Measurements from ENCODE around the gene EIF5.

Gene EIF5

GRCh38 chr14:103302966-103303365 lies 31.1 kb upstream of the EIF5 start:
- Mint-ChIP-seq H3K4me3 (no peak overlapping the region), H3K27ac (no peak overlapping the region), H3K36me3 (ENCODE audit: low read depth) (no peaks in the 10 kb centered on the region)

DNA sequence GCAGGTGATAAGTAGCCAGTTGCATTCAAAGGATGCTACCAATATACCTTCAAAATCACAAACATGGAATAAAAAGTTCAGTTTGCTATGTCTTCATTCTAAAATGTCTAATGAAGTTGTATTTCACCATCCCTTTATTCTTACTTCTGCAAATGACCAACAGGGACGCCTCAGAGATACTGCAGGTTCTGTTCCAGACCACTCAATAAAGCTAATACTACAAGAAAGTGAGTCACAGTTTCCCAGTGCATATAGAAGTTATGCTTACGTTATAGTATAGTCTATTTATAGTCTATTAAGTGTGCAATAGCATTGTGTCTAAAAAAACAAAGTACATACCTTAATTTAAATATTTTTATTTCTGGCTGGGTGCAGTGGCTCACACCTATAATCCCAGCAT lies 29.3 kb upstream of the EIF5 start:
- H3K36me3 Mint-ChIP-seq (ENCODE audit: low read depth) = no peaks in the 10 kb centered on the region
- peaks cover 24% of the 10 kb centered on the region for H3K27me3 Mint-ChIP-seq (ENCODE audit: low read depth, poor library complexity)

More at GRCh38 chr14:103302966-103303365, 31.1 kb upstream of the EIF5 start:
- H3K27me3 Mint-ChIP-seq (ENCODE audit: low read depth, poor library complexity) = peaks cover 27% of the 10 kb centered on the region
- TF ChIP-seq, protein P1, sequence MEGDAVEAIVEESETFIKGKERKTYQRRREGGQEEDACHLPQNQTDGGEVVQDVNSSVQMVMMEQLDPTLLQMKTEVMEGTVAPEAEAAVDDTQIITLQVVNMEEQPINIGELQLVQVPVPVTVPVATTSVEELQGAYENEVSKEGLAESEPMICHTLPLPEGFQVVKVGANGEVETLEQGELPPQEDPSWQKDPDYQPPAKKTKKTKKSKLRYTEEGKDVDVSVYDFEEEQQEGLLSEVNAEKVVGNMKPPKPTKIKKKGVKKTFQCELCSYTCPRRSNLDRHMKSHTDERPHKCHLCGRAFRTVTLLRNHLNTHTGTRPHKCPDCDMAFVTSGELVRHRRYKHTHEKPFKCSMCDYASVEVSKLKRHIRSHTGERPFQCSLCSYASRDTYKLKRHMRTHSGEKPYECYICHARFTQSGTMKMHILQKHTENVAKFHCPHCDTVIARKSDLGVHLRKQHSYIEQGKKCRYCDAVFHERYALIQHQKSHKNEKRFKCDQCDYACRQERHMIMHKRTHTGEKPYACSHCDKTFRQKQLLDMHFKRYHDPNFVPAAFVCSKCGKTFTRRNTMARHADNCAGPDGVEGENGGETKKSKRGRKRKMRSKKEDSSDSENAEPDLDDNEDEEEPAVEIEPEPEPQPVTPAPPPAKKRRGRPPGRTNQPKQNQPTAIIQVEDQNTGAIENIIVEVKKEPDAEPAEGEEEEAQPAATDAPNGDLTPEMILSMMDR (IDR thresholded peaks at IDR 0.05) = no peak
- DNase-seq = no peak
- peaks cover 4% of the 10 kb centered on the region for H3K4me1 Mint-ChIP-seq
- H3K9me3 Mint-ChIP-seq = peaks cover 25% of the 10 kb centered on the region

DNA sequence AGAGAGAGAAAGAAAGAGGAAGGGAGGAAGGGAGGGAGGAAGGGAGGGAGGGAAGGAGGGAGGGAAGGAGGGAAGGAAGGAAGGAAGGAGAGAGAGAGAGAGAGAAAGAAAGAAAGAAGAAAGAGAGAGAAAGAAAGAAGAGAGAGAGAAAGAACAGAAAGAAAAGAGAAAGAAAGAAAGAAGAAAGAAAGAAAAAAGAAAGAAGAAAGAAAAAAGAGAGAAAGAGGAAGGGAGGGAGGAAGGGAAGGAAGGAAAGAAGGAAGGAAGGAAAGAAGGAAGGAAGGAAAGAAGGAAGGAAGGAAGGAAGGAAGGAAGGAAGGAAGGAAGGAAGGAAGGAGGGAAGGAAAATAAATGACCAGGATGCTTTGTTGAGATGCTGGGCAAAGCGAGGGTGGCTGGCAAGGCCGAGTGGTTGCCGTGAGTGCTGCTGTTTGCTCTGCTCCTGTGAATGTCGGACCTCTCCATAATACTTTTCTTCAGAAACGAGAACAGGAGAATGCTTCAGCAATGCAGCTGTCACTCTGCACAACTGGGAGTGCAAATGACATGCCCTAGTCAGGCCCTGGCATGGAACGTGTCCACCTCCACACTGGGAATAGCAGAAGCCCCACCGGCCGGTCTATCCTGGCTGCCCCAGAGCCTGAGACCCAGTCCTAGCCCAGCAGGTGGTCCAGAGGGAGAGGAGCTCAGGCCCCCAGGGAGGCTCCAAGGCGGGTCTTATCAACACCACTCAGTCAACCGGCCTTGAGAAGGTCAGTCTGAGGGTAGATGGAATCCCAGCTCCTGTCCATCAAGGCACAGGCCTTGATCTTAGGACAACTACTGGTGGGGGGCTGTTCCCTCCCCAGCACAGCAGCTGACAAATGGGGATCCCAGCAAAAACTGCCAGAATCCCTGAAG lies 25.1 kb upstream of the EIF5 start:
- Mint-ChIP-seq H3K27me3 (ENCODE audit: low read depth, poor library complexity) (peaks cover 20% of the 10 kb centered on the region), H3K27ac (no peak overlapping the region), H3K36me3 (ENCODE audit: low read depth) (no peaks in the 10 kb centered on the region), H3K4me3 (no peak overlapping the region), H3K4me1 (peaks cover 19% of the 10 kb centered on the region), H3K9me3 (peaks cover 25% of the 10 kb centered on the region)
- DNase-seq = no peak
- TF ChIP-seq, protein P1 (IDR thresholded peaks at IDR 0.05) = no peak

More for the DNA sequence above, 29.3 kb upstream of the EIF5 start:
- H3K4me1 Mint-ChIP-seq = peaks cover 4% of the 10 kb centered on the region
- no peak for DNase-seq
- TF ChIP-seq, protein P1 (IDR thresholded peaks at IDR 0.05) = no peak
- H3K9me3 Mint-ChIP-seq = peaks cover 25% of the 10 kb centered on the region
- H3K4me3 Mint-ChIP-seq = no peak overlapping the region
- H3K27ac Mint-ChIP-seq = no peak overlapping the region

GRCh38 chr14:103310576-103311095 lies 23.4 kb upstream of the EIF5 start:
- no peaks in the 10 kb centered on the region for H3K36me3 Mint-ChIP-seq (ENCODE audit: low read depth)
- no peak overlapping the region for H3K4me3 Mint-ChIP-seq
- peaks cover 20% of the 10 kb centered on the region for H3K9me3 Mint-ChIP-seq
- DNase-seq = no peak
- peaks cover 36% of the 10 kb centered on the region for H3K4me1 Mint-ChIP-seq
- H3K27me3 Mint-ChIP-seq (ENCODE audit: low read depth, poor library complexity) = peaks cover 20% of the 10 kb centered on the region
- H3K27ac Mint-ChIP-seq = peak overlapping the region; percentile 77
- TF ChIP-seq, protein P1 (IDR thresholded peaks at IDR 0.05) = no peak

GRCh38 chr14:103311171-103311997 lies 22.7 kb upstream of the EIF5 start:
- Mint-ChIP-seq H3K4me3 (no peak overlapping the region), H3K27me3 (ENCODE audit: low read depth, poor library complexity) (peaks cover 13% of the 10 kb centered on the region), H3K36me3 (ENCODE audit: low read depth) (no peaks in the 10 kb centered on the region), H3K4me1 (peaks cover 38% of the 10 kb centered on the region), H3K27ac (peak overlapping the region; percentile 77), H3K9me3 (peaks cover 12% of the 10 kb centered on the region)
- no peak for DNase-seq
- TF ChIP-seq, protein P1 (IDR thresholded peaks at IDR 0.05) = no peak

Measured in nephron progenitor cell (in vitro differentiated cells).